ENCODE results near the gene PHC2.

The PHC2 gene

DNA sequence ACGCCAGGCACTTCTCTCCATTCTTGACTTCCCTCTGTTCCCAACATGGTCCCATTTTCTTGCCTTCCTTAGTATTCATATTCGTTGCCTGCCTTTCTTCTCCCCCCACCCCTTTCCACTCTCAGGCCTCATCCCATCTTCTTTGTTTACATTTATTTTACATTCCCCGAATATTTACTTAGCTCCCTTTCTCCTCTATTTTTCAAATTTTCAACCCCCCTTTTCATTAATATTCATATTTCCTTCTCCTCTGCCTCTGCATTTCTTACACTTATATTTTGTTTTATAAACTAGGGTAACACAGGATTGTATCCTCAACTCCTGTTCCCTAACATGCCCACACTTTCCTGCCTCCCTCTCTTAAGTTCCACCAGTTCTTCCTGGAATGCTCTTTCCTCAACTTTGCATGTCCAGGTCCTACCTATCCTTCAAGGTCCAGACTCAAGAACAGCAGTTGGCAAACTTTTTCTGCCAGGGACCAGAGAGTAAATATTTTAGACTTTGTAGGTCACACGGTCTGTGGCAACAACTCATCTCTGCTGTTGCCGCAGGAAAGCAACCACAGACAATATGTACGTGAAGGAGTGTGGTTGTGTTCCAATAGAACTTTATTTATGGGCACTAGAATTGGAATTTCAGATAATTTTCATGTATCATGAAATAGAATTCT lies 80.1 kb downstream of the PHC2 start:
- no peak for DNase-seq (ENCODE audit: low read depth in 4 of 4, low spot score in 1 of 4)

DNA sequence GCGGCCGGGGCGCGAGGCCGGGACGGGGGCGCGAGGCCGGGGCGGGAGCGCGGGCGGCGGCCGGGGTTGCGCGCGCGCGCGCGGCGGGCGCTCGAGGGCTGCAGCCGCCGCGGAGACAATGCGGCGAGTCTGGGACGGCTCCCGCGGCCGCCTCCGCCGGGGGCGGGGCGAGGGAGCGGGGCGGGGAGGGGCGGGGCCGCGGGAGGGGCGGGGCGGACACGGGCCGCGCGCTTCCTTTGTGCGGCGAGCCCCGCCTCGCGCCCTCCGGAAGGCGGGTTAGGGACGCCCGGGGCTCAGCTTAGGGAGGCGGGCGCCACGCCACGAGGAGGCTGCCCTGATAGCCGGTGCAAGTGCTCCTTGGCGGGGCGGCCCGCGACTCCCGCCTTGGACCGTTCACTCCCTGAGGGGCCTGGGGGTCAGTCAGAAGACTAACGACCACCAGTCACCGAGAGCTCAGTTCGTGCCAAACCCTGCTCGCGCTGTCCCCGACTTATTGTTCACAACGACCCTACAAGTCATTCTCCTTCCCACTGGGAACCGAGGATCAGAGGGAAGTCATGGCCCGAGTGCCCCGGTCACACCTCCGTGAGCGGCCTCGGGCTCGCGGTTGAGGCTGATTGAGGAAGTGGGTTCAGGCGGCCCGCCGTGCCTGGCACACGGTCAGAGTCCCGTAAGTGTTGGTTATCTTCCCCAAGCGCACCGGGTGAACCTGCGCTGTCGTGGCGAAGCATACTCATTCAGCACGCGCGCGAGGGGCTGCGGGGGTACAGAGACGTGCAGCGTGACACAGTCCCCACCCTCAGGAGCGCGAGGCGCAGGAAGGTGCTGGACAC lies 80.9 kb downstream of the PHC2 start:
- peak; percentile 54 to 74 (median 64) for DNase-seq (ENCODE audit: low read depth in 4 of 4, low spot score in 1 of 4)

DNA sequence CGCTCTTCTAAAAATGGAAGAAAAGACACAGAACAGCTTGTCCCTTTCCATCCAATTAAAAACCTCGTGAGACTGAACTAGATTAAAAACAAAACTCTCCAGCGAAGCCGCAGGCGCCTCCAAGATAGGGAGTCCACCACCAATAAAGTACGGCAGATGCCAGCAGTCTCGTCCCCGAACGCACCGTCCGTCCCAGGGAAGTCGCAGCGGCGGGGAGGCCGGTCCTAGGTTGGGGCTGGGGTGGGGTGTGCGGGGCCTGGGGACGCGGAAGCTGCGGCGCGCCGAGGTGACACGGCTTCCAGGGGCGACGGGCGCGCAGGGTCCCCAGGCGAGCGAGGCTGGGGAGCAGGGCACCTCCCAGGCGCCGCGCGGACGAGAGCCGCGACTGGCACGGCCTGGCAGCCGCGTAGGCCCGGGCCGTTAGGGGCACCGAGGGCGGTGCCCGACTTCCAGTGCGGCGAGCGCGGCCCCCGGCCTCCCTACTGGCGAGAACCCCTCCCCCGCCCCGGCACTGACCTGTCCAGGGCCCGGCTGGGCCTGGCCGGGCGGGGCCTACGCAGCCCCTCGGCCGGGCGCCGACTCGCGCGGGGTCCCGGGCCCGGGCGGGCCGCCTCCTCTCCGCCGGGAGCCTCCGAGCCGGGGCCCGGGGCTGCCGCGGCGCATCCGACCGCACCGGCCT lies 81.7 kb downstream of the PHC2 start:
- DNase-seq (ENCODE audit: low read depth in 4 of 4, low spot score in 1 of 4): peak in 3 of 4 experiments; percentile 12 to 38 (median 28)

GRCh38 chr1:33348676-33349080 lies 82.2 kb downstream of the PHC2 start:
- DNase-seq (ENCODE audit: low read depth in 4 of 4, low spot score in 1 of 4): peak in 1 of 4 experiments; percentile 13

DNA sequence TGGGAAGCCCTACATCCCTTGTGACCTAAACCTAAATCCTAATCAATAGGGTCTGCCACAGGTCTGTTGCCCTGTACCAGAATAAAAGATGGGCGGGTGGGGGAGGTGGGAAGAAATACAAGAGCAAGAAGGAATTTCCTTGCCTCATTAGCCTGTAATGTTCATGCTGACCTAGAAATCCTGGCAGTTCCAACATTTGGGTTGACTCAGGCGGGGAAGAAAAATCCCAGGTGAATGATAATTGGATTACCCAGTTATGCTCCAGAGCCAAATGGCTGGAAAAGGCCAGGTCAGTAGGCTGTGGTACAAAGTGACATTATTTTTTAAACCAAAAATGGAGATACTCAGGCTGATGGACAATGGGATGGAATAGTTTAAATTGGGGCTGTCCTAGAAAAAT lies 82.7 kb downstream of the PHC2 start:
- no peak for DNase-seq (ENCODE audit: low read depth in 4 of 4, low spot score in 1 of 4)

GRCh38 chr1:33347650-33347992 lies 83.3 kb downstream of the PHC2 start:
- no peak for DNase-seq (ENCODE audit: low read depth in 4 of 4, low spot score in 1 of 4)

GRCh38 chr1:33346927-33347649 lies 83.8 kb downstream of the PHC2 start:
- no peak for DNase-seq (ENCODE audit: low read depth in 4 of 4, low spot score in 1 of 4)

- DNase-seq (ENCODE audit: low read depth in 4 of 4, low spot score in 1 of 4): no peak
Observed at GRCh38 chr1:33346533-33346926, 84.4 kb downstream of the PHC2 start.

- no peak for DNase-seq (ENCODE audit: low read depth in 4 of 4, low spot score in 1 of 4)
Observed at GRCh38 chr1:33344896-33345560, 85.9 kb downstream of the PHC2 start.

- DNase-seq (ENCODE audit: low read depth in 4 of 4, low spot score in 1 of 4): no peak
Observed at GRCh38 chr1:33343539-33343938, 87.4 kb downstream of the PHC2 start.

- DNase-seq (ENCODE audit: low read depth in 4 of 4, low spot score in 1 of 4): no peak
Observed at GRCh38 chr1:33342041-33342723, 88.7 kb downstream of the PHC2 start.

DNA sequence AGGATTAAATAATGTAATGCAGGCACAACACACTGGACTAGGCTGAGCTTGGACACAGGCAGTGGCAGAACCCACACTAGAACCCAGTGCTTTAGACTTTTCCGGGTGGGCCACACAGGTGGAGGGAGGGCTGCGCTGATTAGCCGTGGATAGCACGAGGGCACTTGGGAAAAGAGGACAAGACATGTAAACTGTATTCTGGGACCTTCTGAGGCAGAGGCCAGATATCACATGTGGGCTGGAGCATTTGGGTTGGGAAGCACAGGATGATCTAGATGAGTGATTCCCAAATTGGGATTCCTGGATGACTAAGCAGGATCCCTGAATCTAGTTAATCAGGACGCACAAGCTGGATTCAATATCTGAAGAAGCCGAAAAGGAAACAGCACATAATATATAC lies 89.7 kb downstream of the PHC2 start:
- no peak for DNase-seq (ENCODE audit: low read depth in 4 of 4, low spot score in 1 of 4)

DNA sequence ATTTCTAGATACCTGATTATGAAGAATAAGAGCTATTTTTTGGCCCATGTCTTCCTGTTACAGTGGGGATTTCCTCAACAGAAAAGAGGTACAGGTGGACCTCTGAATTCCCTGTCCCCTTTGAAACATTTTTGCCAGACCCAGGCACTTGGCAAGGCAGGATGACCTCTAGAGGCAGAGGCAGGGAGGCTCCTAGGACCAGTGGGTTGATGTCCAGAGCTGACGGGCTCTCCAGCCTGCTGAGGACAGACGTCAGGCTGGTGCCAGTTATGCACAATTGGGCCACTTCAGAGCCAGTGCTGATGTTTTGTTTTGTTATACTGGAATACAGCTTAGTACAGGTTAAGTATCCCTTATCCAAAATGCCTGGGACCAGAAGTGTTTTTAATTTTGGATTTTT lies 91.5 kb downstream of the PHC2 start:
- DNase-seq (ENCODE audit: low read depth in 4 of 4, low spot score in 1 of 4): no peak

GRCh38 chr1:33338440-33339211 lies 92.3 kb downstream of the PHC2 start:
- no peak for DNase-seq (ENCODE audit: low read depth in 4 of 4, low spot score in 1 of 4)

- no peak for DNase-seq (ENCODE audit: low read depth in 4 of 4, low spot score in 1 of 4)
Observed at GRCh38 chr1:33338048-33338439, 92.9 kb downstream of the PHC2 start.

- no peak for DNase-seq (ENCODE audit: low read depth in 4 of 4, low spot score in 1 of 4)
Observed at GRCh38 chr1:33337441-33337840, 93.5 kb downstream of the PHC2 start.

- no peak for DNase-seq (ENCODE audit: low read depth in 4 of 4, low spot score in 1 of 4)
Observed at GRCh38 chr1:33336580-33336979, 94.3 kb downstream of the PHC2 start.

DNA sequence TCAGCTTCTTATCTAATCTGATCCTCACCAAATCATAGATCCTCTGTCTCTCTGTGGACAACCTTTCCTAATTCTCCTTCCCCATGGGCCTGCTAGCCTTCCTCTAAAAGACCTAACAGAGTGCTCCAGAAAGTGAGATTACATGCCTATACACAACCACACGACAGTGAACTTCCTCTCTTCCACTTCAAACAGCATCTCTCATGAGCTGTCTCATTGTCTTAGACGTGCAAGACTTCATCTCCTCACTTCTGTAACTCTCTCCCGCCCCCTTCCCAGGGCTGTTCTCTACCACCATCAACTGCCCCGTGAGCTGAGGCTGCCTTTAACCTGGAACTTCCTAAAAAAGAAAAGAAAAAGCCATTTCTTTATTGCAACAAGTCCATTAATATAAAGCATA lies 95.9 kb downstream of the PHC2 start:
- no peak for DNase-seq (ENCODE audit: low read depth in 4 of 4, low spot score in 1 of 4)

DNA sequence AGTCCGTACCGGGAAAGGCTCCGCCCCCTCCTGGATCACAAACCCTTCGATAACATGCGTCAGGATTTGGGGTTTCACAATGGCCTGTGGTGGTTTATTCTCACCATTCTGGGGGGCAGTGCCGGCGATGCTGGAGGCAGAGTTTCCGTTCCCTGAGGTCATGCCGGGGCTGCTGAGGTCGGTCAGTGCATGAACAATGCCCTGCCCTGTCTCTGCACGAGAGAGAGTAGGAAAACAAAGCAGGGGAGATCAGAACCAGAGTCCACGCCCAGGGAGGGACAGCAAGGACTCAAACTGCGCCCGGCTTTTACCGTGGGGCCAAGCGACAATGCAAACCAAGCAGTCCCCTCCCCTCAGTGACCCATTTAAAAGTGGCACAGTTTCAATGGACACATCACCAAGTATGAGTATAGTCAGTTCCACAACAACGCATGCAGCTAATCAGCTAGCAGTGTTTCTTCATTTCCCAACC lies 96.8 kb downstream of the PHC2 start:
- no peak for DNase-seq (ENCODE audit: low read depth in 4 of 4, low spot score in 1 of 4)

GRCh38 chr1:33332881-33333280 lies 98.0 kb downstream of the PHC2 start:
- no peak for DNase-seq (ENCODE audit: low read depth in 4 of 4, low spot score in 1 of 4)

All from stimulated activated CD4-positive, alpha-beta T cell treated with anti-CD3 and anti-CD28 coated beads, Interleukin-1b, Interleukin-23, amount 100 ng/mL, for 24 hours (primary cell).